ENCODE results near the gene ADORA2B.

DNA sequence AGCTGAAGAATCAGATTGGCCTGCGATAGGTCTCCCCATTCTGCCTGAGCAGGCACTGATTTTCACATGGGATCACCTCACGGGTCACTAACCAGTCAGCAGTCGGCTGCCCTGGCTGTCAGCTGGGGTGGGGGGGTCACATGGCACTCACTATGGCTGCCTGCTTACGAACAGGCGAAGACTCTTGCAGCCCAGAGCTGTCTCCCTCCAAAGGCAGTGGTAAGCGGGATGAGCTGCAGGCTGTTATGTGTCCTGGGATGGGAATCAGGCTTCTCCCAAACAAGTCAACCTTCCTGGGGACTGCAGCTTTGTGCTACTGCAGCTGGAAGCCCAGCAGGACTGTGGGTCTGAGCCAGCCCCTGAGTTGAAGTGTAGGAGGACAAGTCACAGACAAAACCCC, 29.0 kb upstream of the ADORA2B start:
- TF ChIP-seq, protein P1, sequence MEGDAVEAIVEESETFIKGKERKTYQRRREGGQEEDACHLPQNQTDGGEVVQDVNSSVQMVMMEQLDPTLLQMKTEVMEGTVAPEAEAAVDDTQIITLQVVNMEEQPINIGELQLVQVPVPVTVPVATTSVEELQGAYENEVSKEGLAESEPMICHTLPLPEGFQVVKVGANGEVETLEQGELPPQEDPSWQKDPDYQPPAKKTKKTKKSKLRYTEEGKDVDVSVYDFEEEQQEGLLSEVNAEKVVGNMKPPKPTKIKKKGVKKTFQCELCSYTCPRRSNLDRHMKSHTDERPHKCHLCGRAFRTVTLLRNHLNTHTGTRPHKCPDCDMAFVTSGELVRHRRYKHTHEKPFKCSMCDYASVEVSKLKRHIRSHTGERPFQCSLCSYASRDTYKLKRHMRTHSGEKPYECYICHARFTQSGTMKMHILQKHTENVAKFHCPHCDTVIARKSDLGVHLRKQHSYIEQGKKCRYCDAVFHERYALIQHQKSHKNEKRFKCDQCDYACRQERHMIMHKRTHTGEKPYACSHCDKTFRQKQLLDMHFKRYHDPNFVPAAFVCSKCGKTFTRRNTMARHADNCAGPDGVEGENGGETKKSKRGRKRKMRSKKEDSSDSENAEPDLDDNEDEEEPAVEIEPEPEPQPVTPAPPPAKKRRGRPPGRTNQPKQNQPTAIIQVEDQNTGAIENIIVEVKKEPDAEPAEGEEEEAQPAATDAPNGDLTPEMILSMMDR (conservative IDR thresholded peaks at IDR 0.05 in 1 of 2, IDR thresholded peaks at IDR 0.05 in 1 of 2; ENCODE audit: extremely low read depth in 1 of 2, insufficient read depth in 1 of 2, low read depth in 1 of 2, low read length in 2 of 2), result no peak
- TF ChIP-seq EZH2 (IDR thresholded peaks at IDR 0.05; ENCODE audit: borderline replicate concordance, low read length), result no peak

All from mammary epithelial cell (primary cell).